Right lobe of liver (tissue), 4 donors: ENCODE results near the gene AP1G2.

ENCODE experiments used
- POLR2A ChIP-seq: fragments of 450-650 bp; IDR thresholded peaks from one replicate; pipeline ENCODE4 v1.6.1; 2017; ENCODE audit warnings: antibody characterized with exemption, mild to moderate bottlenecking
- TF ChIP-seq, protein P1 (sequence below), 4 donors: fragments of 200-600 bp in 3 of 4; fragments of 450-650 bp in 1 of 4; IDR thresholded peaks; one replicate each; pipeline versions ENCODE4 v1.5.1 to v1.8.0; 2016 to 2022; ENCODE audit warnings: antibody characterized with exemption in 4 of 4, mild to moderate bottlenecking in 2 of 4
- donor health status: DM: no; HTN: no; CAD: no.
- donor health status: DM: no; HTN: no; CAD: no.
- donor health status: DM: no; HTN: yes; CAD: no.

DNA sequence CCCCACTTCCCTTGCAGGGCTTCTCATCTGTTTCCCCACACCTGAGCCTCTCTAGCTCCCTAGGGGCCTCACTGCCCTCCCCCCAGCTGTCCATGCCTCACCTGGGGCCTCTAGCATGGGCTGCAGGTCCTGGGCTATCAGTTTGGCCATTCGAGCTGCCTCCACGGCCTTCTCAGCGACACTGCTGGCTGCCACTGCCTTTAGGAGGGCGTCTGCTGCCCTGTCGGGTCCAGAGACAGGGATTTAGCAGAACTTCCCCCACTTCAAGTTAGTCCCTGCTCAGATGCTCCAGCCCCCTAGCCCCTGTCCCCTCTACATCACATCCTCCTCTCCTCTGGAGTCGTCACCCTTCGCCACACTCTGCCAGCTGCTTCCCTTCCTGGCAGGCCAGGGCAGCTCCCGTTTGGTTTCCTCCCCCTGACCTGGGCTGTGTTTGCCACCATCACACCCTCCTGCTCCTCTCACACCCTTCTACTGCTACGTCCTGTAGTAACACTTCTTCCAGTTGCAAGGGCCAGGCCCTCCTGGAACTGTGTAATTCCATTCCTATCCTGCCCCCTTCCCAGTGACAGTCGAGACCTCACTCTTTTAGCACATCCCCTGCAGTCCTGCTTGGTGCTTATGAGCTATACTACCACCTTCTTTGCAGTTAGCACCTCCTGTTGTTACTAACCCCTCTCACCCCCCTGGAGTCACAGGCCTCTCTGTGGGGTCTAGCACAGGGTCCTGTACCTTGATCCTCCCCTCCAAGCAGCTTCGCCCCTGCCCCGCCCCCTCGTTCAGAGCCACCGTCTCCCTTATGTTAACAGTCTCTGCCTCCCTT, 4.3 kb upstream of the AP1G2 start:
- TF ChIP-seq, protein P1, sequence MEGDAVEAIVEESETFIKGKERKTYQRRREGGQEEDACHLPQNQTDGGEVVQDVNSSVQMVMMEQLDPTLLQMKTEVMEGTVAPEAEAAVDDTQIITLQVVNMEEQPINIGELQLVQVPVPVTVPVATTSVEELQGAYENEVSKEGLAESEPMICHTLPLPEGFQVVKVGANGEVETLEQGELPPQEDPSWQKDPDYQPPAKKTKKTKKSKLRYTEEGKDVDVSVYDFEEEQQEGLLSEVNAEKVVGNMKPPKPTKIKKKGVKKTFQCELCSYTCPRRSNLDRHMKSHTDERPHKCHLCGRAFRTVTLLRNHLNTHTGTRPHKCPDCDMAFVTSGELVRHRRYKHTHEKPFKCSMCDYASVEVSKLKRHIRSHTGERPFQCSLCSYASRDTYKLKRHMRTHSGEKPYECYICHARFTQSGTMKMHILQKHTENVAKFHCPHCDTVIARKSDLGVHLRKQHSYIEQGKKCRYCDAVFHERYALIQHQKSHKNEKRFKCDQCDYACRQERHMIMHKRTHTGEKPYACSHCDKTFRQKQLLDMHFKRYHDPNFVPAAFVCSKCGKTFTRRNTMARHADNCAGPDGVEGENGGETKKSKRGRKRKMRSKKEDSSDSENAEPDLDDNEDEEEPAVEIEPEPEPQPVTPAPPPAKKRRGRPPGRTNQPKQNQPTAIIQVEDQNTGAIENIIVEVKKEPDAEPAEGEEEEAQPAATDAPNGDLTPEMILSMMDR (IDR thresholded peaks at IDR 0.05), result no peak
- TF ChIP-seq POLR2A, result no peak
